ENCODE measurements around the gene TUBGCP3. TPM values are rescaled to one million over a fixed set of nuclear protein-coding genes. Genes with fewer than 3 reads are reported as not detected.

The TUBGCP3 gene
- total RNA-seq, 1 experiment from 2014 or later: 51.4 TPM

DNA sequence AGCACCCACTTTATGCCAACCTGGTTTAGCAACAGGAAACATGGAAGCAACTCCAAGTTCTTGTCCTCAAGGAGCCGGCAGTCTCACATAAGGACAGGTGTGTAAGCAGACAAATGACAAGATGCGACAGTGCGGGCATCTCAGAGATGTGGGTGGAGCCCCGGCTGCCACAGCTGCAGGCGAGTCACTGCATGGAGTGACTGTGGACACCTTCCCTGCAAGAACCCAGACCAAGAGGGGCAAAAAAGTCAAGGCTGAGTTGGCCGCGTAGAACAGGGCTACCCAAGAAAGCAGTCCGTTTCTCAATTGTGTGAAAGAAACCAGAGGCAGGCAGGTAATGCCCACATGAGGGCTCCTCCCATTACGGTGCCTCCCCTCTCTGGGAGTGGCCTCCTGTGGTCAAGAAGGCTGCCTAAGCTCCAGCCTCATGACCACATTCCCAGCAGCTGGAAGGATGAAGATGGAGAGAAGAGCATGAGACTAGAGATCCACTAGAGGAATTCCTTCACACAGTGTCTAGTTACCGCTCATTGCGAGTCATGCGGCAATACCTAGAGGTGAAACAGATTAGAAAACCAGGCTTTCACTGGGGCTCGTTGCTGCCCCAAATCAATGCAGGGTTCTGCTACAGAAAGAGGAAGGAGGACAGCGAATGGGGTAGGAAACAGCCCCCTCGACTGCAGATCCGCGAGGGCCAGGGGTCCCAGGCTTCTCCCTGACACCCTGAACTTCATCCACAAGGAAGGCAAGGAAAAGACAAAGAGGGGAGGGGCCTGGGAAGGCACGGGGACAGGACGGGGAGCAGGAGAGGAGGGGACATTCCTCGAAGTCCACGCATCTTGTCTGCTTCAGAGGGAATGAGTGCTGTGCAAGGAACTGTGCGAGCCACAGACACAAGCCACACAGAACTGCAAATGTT, 131.6 kb downstream of the TUBGCP3 start:
- H3K36me3 ChIP-seq (ENCODE audit: control insufficient read depth in 1 of 2, insufficient read depth in 2 of 2, low read length in 2 of 2): no peaks in the 10 kb centered on the region
- no peaks in the 10 kb centered on the region for H3K9me2 ChIP-seq (ENCODE audit: insufficient read depth)
- RAD21 ChIA-PET (ENCODE audit: low non-redundant PET in 1 of 2, low total read pairs in 2 of 2, uncharacterized antibody in 2 of 2, unreplicated experiment in 2 of 2): no interaction called here
- no peak overlapping the region for H3K4me3 ChIP-seq (replicated peaks in 1 of 2; ENCODE audit: low read depth in 1 of 2, low read length in 2 of 2)
- H3K4me2 ChIP-seq (ENCODE audit: low read length): no peak overlapping the region
- no peak overlapping the region for H2AFZ ChIP-seq (ENCODE audit: low read depth, low read length, poor library complexity, severe bottlenecking)
- H3K9me3 ChIP-seq (ENCODE audit: control insufficient read depth in 1 of 2, insufficient read depth in 1 of 2, low read depth in 1 of 2, low read length in 2 of 2): no peaks in the 10 kb centered on the region
- TF ChIP-seq JUND (IDR thresholded peaks at IDR 0.05): no peak
- no peak for TF ChIP-seq EZH2phosphoT487 (IDR thresholded peaks at IDR 0.05; ENCODE audit: borderline replicate concordance)
- no peaks in the 10 kb centered on the region for H3K4me1 ChIP-seq (ENCODE audit: control insufficient read depth in 1 of 2, insufficient read depth in 2 of 2, low read length in 2 of 2)
- POLR2A ChIA-PET: no interaction called here
- no peaks in the 10 kb centered on the region for H3K79me2 ChIP-seq (ENCODE audit: insufficient read depth, low read length)
- CTCF ChIA-PET: no interaction called here
- ATAC-seq (peak; percentile 79), DNase-seq (ENCODE audit: low read depth, low spot score) (no peak)
- no TSS peak for BruUV-seq (replicated peaks)
- no peaks in the 10 kb centered on the region for H3K27me3 ChIP-seq (ENCODE audit: insufficient read depth, low read length)
- intact Hi-C loops (cut with micrococcal nuclease): no loop called here
- H4K20me1 ChIP-seq (ENCODE audit: insufficient read depth): no peaks in the 10 kb centered on the region
- no peak overlapping the region for H3K9ac ChIP-seq (ENCODE audit: low read length)
- no peak overlapping the region for H3K27ac ChIP-seq (ENCODE audit: low read depth, low read length)

DNA sequence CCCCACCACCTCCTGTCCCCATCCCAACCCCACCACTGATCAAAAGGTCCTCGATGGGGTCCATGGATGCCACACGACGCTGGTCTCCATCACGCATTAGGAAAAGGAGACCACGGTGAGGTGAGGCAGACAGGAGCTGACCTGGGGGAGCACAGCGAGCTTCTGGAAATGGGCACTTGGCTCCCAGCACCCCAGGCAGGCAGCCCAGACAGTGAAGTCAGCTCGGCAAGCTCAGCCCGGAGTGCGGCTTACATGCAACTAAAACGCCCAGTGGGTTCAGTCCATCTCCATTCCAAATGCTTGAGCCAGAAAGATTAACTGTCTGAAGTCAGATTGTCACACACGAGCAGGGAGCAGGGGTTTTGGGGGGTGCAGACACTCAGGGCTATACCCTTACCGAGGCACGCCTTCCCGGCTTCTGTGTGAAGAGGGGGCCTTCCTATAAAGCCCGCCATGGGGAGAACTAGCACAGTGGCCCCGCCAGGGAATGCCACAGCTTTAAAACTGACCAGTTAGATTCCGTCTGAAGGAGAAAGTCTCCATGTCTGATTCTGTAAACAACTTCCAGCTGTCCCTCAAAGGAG, 132.4 kb downstream of the TUBGCP3 start:
- DNase-seq (ENCODE audit: low read depth, low spot score) (no peak), ATAC-seq (no peak)
- H3K9me2 ChIP-seq (ENCODE audit: insufficient read depth): no peaks in the 10 kb centered on the region
- H3K27ac ChIP-seq (ENCODE audit: low read depth, low read length): no peak overlapping the region
- no peaks in the 10 kb centered on the region for H4K20me1 ChIP-seq (ENCODE audit: insufficient read depth)
- H3K27me3 ChIP-seq (ENCODE audit: insufficient read depth, low read length): no peaks in the 10 kb centered on the region
- no peaks in the 10 kb centered on the region for H3K9me3 ChIP-seq (ENCODE audit: control insufficient read depth in 1 of 2, insufficient read depth in 1 of 2, low read depth in 1 of 2, low read length in 2 of 2)
- no peak overlapping the region for H3K9ac ChIP-seq (ENCODE audit: low read length)
- intact Hi-C loops (cut with micrococcal nuclease): no loop called here
- TF ChIP-seq POLR2AphosphoS5 (IDR thresholded peaks at IDR 0.05; ENCODE audit: low read depth, low read length) (no peak), TCF7L2 (IDR thresholded peaks at IDR 0.05; ENCODE audit: borderline replicate concordance, extremely low read depth, insufficient read depth, insufficient read length) (no peak), SRF (IDR thresholded peaks at IDR 0.05; ENCODE audit: low read depth) (no peak), RAD21 (IDR thresholded peaks at IDR 0.05; ENCODE audit: low read depth) (no peak), SIN3A (IDR thresholded peaks at IDR 0.05; ENCODE audit: low read depth) (no peak), FOSL1 (IDR thresholded peaks at IDR 0.05; ENCODE audit: low read depth) (no peak), EZH2 (IDR thresholded peaks at IDR 0.05) (no peak), EGR1 (IDR thresholded peaks at IDR 0.05; ENCODE audit: low read depth) (no peak), CBX3 (IDR thresholded peaks at IDR 0.05; ENCODE audit: low read depth) (no peak)
- TF ChIP-seq, protein P1, sequence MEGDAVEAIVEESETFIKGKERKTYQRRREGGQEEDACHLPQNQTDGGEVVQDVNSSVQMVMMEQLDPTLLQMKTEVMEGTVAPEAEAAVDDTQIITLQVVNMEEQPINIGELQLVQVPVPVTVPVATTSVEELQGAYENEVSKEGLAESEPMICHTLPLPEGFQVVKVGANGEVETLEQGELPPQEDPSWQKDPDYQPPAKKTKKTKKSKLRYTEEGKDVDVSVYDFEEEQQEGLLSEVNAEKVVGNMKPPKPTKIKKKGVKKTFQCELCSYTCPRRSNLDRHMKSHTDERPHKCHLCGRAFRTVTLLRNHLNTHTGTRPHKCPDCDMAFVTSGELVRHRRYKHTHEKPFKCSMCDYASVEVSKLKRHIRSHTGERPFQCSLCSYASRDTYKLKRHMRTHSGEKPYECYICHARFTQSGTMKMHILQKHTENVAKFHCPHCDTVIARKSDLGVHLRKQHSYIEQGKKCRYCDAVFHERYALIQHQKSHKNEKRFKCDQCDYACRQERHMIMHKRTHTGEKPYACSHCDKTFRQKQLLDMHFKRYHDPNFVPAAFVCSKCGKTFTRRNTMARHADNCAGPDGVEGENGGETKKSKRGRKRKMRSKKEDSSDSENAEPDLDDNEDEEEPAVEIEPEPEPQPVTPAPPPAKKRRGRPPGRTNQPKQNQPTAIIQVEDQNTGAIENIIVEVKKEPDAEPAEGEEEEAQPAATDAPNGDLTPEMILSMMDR (IDR thresholded peaks at IDR 0.05 in 2 of 3, conservative IDR thresholded peaks at IDR 0.05 in 1 of 3; ENCODE audit: borderline replicate concordance in 1 of 3, insufficient read depth in 1 of 3, low read depth in 2 of 3, low read length in 2 of 3): no peak
- TF ChIP-seq, protein P2, sequence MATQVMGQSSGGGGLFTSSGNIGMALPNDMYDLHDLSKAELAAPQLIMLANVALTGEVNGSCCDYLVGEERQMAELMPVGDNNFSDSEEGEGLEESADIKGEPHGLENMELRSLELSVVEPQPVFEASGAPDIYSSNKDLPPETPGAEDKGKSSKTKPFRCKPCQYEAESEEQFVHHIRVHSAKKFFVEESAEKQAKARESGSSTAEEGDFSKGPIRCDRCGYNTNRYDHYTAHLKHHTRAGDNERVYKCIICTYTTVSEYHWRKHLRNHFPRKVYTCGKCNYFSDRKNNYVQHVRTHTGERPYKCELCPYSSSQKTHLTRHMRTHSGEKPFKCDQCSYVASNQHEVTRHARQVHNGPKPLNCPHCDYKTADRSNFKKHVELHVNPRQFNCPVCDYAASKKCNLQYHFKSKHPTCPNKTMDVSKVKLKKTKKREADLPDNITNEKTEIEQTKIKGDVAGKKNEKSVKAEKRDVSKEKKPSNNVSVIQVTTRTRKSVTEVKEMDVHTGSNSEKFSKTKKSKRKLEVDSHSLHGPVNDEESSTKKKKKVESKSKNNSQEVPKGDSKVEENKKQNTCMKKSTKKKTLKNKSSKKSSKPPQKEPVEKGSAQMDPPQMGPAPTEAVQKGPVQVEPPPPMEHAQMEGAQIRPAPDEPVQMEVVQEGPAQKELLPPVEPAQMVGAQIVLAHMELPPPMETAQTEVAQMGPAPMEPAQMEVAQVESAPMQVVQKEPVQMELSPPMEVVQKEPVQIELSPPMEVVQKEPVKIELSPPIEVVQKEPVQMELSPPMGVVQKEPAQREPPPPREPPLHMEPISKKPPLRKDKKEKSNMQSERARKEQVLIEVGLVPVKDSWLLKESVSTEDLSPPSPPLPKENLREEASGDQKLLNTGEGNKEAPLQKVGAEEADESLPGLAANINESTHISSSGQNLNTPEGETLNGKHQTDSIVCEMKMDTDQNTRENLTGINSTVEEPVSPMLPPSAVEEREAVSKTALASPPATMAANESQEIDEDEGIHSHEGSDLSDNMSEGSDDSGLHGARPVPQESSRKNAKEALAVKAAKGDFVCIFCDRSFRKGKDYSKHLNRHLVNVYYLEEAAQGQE (IDR thresholded peaks at IDR 0.05; ENCODE audit: low read depth): no peak
- no peaks in the 10 kb centered on the region for H3K4me1 ChIP-seq (ENCODE audit: control insufficient read depth in 1 of 2, insufficient read depth in 2 of 2, low read length in 2 of 2)
- BruUV-seq (replicated peaks): no TSS peak
- H3K36me3 ChIP-seq (ENCODE audit: control insufficient read depth in 1 of 2, insufficient read depth in 2 of 2, low read length in 2 of 2): no peaks in the 10 kb centered on the region
- no peak overlapping the region for H2AFZ ChIP-seq (ENCODE audit: low read depth, low read length, poor library complexity, severe bottlenecking)
- no peak overlapping the region for H3K4me2 ChIP-seq (ENCODE audit: low read length)
- H3K4me3 ChIP-seq (replicated peaks in 1 of 2; ENCODE audit: low read depth in 1 of 2, low read length in 2 of 2): no peak overlapping the region
- ChIA-PET CTCF (no interaction called here), RAD21 (ENCODE audit: low non-redundant PET in 1 of 2, low total read pairs in 2 of 2, uncharacterized antibody in 2 of 2, unreplicated experiment in 2 of 2) (no interaction called here), POLR2A (no interaction called here)
- H3K79me2 ChIP-seq (ENCODE audit: insufficient read depth, low read length): no peaks in the 10 kb centered on the region

Data from HCT116 (cell line).